ENCODE results near the gene SLC38A5. TPM values are rescaled to one million over a fixed set of nuclear protein-coding genes. Genes with fewer than 3 reads are reported as not detected.

The SLC38A5 gene
- total RNA-seq = under 1 TPM; 0.34 to 0.67 TPM

GRCh38 chrX:48470110-48470832 is at the start of gene SLC38A5:
TSS of gene SLC38A5 (minus strand) at chrX:48470260. CDS start at chrX:48467924, 2,336 bp downstream.

GRCh38 chrX:48508400-48509244 is 38.6 kb upstream of the SLC38A5 start, which contains the start of gene PORCN:
TSS of gene PORCN (plus strand) at chrX:48508992. CDS start at chrX:48509821, 829 bp downstream.

GRCh38 chrX:48475774-48476577 is 5.9 kb upstream of the SLC38A5 start, which contains the start of gene FTSJ1:
TSS of gene FTSJ1 (plus strand) at chrX:48476199. CDS start at chrX:48478048, 1,849 bp downstream.

GRCh38 chrX:48411860-48412259 is 58.2 kb downstream of the SLC38A5 start, which contains the start of gene SSX4B:
TSS of gene SSX4B (minus strand) at chrX:48411960. CDS start at chrX:48411372, 588 bp downstream.

Small RNA genes lying within 50 kb of the gene (small RNA-seq; reads per million reads assigned to genes)
- 0 reads per million in 2 donors for gene AL606490.4

Other genes starting within 250 kb of the SLC38A5 start
- under 1 TPM; under 0.01 to 0.34 TPM for gene SSX1, start 214.9 kb downstream of the SLC38A5 start, total RNA-seq
- not detected for gene SSX3, start 113.6 kb downstream of the SLC38A5 start, total RNA-seq
- gene SSX4, start 86.7 kb downstream of the SLC38A5 start, total RNA-seq = under 1 TPM in 1 of 2 donors, not detected in 1; under 0.01 TPM
- under 1 TPM in 1 of 2 donors, not detected in 1; under 0.01 TPM for gene SSX4B, start 58.3 kb downstream of the SLC38A5 start, total RNA-seq
- gene FTSJ1, start 5.9 kb upstream of the SLC38A5 start, total RNA-seq = 10 to 100 TPM; 39.2 to 49.6 TPM
- gene PORCN, start 38.7 kb upstream of the SLC38A5 start, total RNA-seq = 1 to 10 TPM; 6.5 to 7.7 TPM
- gene EBP, start 51.5 kb upstream of the SLC38A5 start, total RNA-seq = 100 to 1,000 TPM; 131 to 232 TPM
- gene TBC1D25, start 69.5 kb upstream of the SLC38A5 start, total RNA-seq = 1 to 10 TPM; 4.3 to 8.3 TPM
- 100 to 1,000 TPM; 120 to 136 TPM for gene RBM3, start 104.2 kb upstream of the SLC38A5 start, total RNA-seq
- gene WDR13, start 127.2 kb upstream of the SLC38A5 start, total RNA-seq = 10 to 100 TPM; 52.6 to 69.9 TPM
- under 1 TPM in 1 of 2 donors, not detected in 1; 0.33 TPM for gene WAS, start 213.5 kb upstream of the SLC38A5 start, total RNA-seq
- 10 to 100 TPM in 1 of 2 donors, 1 to 10 TPM in 1; 8.3 to 13.3 TPM for gene SUV39H1, start 226.5 kb upstream of the SLC38A5 start, total RNA-seq